GM18505 (cell line): ENCODE results near the gene PHF1.

Experiments
- ATAC-seq: cut with Tn5 transposase; IDR thresholded peaks from one replicate; pipeline ENCODE4 v1.9.1; 2021; ENCODE audit not compliant: unreplicated experiment
- POLR2A ChIP-seq: IDR thresholded peaks from 4 replicates; pipeline ENCODE4 v1.6.1; 2011; ENCODE audit warnings: borderline replicate concordance; ENCODE audit not compliant: insufficient read depth, insufficient read length; ENCODE audit errors: extremely low read depth

PHF1 gene

DNA sequence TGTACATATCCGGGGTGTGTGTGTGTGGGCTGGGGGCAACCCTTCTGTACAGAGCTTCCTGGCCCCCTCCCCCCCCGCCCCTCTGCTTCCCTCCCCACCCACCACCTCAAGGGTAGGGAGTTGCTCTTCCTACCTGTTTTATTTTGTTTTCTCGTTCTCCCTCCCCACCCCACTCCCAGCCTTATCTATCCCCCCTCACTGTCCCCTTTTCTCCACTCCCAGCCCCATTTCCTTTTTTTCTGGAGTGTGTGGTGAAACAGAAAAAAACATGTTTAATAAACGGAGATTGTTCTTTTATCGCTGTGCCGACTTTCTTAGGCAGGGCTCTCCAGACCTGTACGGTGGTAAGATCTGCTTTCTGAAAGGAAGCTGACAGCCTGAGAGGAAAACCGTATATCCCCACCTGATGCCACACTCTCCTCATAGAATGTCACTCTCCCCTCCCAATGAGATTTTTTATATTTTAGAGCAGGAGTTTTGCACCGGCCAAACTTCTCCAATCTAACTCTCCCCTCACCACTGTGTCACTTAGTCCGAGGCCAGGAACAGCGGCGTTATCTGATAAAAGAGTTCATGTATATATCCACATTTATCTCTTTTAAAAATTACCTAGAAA, 42.7 kb downstream of the PHF1 start:
- no peak for TF ChIP-seq POLR2A
- ATAC-seq, result no peak

DNA sequence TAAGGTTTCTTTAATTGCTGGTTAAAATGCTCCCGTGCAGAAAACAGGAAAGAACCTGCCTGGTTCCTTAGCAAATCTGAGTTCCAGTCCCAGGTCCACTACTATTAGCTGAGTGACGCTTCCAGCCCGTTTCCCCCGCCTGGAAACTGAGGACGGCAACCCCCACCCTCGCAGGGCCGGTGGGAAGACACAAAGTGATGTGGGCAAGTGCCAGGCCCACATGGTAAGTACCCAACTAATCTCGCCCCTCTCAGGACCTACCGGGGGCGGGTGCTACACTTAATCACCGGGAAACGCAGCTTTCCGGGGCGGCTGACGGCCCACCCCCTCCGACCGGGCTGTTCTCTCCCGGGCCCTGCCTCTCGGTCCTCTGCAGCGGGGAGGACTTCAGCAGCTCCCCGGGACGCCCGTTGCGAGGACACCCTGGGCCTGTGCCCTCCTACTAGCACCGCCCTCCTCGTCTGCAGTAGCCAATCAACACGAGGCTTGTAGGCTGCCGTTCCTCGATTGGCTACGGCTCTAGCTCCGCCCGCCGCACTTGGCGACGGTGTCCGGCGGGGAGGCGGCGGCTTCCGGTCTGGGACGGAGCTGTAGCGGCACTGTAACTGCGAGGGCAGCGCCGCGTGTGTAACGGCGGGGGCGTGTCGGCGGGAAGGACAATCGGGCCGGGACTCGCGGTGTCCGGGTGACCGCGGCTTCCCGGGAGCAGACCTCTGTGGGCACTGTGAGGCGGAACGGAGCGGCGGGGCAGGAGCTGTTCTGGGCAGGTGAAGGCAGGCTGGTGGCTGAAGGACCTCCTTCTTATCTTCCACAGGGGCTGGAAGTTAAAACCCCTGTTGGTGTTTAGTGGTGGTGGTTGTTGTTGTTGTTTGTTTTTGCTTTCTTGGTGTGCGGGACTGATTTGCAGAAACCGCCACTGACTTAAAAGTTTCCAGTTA, 43.5 kb downstream of the PHF1 start, which contains the start of gene ZBTB9:
Gene ZBTB9 (plus strand): TSS at position 568 of the 938 bp plus-strand sequence. CDS start 525 bp downstream, outside the sequence.
- ATAC-seq, result peak; percentile 94
- peak; percentile 84 for TF ChIP-seq POLR2A

DNA sequence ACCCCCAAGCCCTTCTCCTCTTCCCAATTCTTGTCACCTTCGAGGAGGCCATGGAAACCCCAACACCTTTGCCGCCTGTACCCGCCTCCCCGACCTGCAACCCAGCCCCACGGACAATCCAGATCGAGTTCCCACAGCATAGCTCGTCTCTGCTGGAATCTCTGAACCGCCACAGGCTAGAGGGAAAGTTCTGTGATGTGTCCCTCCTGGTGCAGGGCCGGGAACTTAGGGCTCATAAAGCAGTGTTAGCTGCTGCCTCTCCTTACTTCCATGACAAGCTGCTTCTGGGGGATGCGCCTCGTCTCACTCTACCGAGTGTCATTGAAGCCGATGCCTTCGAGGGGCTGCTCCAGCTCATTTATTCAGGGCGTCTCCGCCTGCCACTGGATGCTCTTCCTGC, 44.2 kb downstream of the PHF1 start:
- TF ChIP-seq POLR2A, result no peak
- ATAC-seq, result no peak

DNA sequence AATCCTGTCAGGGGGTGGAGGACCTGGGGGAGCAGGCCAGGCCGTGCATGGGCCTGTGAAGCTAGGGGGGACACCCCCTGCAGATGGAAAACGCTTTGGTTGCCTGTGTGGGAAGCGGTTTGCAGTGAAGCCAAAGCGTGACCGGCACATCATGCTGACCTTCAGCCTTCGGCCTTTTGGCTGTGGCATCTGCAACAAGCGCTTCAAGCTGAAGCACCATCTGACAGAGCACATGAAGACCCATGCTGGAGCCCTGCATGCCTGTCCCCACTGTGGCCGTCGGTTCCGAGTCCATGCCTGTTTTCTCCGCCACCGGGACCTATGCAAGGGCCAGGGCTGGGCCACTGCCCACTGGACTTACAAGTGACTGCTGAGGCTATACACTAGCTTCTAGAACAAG, 45.3 kb downstream of the PHF1 start:
- ATAC-seq, result no peak
- no peak for TF ChIP-seq POLR2A

DNA sequence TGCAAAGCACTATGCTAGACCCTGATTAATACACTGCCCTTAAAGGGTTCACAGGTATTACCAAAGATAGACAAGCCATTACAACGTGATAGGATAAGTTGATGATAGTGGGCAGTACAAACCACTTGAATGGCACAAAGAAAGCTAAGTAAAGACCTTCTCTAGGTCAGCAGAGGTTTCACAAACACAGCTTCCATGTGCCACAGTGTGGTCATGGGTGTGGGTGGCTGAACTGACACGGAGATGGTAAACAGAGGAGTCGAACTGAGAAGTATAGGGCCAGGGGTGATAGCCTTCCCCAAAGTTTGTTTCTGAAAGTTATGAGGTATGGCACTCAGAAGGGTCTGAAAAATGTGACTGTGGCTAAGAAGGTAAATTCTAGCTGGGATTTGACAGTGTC, 47.9 kb downstream of the PHF1 start:
- TF ChIP-seq POLR2A, result no peak
- no peak for ATAC-seq

DNA sequence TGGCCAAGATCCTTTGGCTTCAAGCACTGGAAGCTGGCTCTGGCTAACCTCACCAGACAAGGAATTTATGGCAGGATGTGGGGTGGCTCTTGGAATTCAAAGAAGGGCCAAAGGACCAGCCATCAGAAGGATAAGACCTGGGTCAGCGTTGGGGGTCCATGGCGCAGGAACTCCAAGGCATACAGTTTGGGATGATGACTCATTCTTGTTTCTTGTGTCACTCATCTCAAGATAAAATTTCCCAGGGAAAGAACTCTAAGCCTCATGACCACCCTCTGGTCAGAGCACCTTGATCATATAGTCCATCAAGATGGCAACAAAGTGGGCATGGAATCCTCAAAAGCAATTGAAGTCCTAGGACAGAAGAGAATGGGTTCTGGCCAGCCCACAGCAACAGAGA, 48.4 kb downstream of the PHF1 start:
- no peak for ATAC-seq
- TF ChIP-seq POLR2A, result no peak
